IPS DF 4.7 (cell line): ENCODE data around the gene BTBD19.
"Not testable (repeated sequence)": the region's sequence is repeated elsewhere in the genome, so short reads cannot be mapped to it uniquely, and the experiment has no call there.

Experiments used
- DNase-seq: peaks from one replicate; pipeline ENCODE4 v3.0.0-alpha.2; 2013; ENCODE audit warnings: low spot score; ENCODE audit errors: extremely low read depth

The BTBD19 gene

DNA sequence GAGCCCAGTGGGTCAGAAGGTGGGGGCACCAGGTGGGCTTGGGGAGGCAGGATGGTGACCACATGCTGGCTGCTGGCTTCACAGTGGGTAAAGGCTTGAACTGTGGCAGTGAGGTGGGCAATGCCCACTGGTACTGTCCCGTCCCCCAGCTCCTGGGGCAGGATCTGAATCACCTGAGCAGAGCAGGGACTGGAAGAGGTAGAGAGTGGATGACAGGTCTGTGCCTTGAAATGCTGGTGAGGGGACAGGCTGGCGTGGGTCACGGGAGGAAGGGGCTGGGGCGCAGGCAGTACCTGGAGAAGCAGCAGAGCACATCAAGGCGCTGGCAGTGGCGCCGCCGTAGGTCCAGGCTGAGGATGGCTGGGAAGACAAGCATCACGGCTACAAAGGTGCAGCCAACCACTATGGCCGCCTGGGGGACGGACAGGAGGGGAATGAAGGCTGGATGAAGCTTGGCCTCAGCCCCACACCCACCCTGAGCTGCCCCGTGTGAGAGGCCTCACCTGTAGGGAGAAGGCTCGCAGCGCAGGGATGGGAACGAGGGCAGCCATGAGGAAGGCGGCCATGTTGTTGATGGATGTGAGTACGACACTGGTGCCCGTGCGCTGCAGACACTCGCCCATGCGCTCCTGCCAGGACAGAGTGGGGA is 19.8 kb downstream of the BTBD19 start:
- DNase-seq, result no peak

DNA sequence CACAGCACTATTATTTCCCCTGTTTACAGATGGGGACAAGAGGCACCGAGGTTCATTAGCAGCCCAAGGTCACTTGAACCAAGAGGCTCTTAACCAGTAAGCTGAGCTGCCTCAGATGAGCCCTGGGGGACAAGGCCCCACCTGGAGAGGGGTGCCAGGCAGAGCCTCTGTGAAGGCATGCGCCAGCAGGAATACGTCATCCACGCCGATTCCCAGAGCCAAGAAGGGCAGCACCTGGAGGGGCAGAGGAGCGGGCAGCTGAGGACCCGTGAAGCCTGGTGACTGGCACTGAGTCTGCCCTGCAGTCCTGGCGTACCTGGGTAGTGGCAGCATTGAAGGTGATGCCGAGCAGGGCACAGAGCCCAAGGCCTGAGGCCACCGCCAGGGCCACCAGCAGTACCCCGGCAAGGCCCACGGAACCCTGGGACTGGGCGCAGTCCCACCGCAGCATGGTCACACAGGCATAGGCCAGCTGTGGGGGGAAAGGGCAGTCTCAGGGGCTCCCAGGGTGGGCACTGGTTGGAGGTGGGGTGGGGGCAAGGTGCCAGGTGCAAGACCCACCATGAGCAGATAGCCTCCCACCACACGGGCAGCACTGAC is 20.6 kb downstream of the BTBD19 start:
- DNase-seq, result no peak

DNA sequence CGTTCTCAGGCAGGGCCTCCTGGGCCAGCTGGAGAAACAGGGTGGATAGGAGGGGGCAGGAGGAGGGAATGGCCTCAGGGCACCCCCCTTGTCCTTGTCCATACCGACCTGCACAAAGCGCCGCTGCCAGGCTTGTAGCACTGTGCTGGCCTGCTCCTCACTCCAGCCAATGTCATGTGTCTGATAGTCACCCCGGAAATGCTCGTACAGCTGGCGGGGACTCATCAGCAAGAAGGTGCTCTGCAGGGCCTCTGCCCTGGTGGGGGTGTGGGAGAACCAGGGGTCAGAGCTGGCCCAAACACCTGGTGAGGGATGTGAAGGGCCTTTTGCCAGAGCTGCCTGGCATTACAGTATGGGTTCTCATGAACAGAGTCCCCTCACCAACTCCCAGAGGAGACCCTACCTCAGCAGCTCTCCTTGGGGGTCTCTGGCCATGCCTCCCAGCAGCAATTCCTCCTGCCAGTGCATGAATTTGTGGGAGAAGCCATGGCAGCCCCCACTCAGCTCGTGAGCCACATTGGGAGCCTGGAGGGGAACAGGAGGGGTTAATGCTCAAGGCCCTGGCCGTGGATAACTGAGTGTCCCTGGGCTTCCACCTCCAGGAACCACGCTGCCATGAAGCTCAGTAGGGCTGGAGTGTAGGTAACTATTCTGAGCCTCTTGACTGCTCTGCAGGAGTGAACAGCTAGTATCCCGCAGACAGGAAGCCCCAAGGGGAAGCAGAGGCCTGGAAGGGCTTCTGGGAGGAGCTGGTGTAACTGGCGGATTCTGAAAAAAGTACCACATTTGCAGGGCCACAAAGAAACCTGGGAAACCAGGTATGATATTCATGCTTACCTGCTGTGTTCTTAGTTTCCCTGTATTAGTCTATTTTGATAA is 21.4 kb downstream of the BTBD19 start:
- no peak for DNase-seq

DNA sequence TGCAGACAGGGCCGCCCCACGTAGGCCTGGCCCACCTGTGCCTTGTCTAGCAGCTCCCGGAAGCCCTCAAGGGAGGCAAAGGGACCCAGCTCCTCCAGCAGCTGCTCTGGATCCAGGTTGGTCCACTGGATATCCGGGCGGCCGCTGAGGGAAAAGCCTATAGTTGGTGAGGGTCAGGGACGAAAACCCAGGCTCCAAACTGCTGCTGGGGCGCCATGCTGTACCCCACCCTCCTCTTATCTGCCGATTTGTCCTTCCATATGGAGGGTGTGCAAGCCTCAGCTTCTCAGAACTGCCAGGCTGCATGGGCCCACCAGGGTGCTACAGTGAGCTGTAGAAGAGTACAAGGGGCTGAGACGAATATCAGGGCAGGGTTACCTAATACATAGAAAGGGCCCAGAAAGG is 22.6 kb downstream of the BTBD19 start:
- no peak for DNase-seq

DNA sequence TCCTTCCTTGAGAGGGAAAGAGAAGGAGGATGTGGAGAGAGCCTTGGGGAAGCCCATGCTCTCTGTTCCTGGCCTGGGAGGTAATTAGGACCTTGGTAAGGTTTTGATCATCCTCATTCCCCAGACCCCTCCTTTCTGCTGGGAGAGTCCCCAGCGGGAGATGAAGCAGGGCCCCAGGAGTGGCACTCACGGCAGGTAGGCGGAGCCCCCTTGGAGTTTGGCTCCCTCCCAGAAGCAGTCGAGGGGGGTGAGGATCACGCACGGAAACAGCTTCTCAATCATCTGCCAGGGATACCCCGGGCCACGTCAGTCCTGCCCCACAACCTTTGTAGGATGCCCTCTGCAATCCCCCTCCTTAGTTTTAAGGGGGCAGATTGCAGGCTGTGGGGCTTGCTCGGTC is 23.2 kb downstream of the BTBD19 start:
- DNase-seq, result no peak

DNA sequence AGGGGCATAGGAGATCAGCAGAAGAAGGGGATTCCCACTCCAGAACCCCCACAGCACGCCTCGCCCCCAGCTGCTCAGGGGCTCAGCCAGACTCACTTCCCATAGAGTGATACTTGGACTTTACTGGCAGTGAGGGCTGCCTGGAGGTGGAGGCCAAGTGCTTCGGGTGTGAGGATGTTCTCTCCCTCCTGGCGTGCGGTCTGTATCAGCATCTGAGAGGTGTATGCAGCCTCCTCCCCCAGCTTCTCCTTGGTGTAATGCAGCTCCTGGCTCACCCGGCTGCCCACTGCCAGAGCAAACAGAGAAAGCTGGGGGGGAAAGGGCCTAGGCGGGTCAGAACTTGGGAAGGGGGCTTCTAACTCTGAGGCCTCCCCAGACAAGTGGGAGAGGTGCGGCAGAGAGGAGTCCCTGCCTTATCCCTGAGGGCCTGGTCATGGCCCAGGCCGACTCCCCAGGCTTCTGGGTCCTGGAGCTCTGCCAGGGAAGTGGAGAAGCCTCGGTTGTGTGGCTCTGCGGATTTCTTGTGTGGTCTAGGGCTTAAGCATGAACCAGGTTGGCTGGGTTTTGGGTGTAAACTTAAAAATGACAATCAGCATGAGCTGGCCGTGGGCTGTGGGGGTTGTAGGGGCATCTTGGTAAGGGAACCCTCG is 23.9 kb downstream of the BTBD19 start:
- DNase-seq, result no peak

DNA sequence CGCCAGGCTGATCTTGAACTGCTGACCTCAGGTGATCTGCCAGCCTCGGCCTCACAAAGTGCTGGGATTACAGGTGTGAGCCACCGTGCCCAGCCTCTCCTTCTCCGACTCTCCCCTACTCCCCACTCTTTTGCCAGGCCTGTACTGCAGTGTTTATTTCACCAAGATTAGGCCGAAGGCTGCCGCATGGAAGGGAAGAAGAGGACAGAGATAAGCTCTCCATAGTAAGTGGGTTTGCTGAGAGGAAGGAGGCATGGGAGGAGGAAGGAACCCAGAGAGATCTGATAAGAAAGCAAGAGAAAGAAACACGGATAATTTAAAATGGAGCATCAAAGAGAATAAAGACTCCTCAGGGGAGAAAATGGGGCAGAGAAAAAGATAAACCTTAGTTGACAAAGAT is 26.0 kb downstream of the BTBD19 start:
- no peak for DNase-seq

DNA sequence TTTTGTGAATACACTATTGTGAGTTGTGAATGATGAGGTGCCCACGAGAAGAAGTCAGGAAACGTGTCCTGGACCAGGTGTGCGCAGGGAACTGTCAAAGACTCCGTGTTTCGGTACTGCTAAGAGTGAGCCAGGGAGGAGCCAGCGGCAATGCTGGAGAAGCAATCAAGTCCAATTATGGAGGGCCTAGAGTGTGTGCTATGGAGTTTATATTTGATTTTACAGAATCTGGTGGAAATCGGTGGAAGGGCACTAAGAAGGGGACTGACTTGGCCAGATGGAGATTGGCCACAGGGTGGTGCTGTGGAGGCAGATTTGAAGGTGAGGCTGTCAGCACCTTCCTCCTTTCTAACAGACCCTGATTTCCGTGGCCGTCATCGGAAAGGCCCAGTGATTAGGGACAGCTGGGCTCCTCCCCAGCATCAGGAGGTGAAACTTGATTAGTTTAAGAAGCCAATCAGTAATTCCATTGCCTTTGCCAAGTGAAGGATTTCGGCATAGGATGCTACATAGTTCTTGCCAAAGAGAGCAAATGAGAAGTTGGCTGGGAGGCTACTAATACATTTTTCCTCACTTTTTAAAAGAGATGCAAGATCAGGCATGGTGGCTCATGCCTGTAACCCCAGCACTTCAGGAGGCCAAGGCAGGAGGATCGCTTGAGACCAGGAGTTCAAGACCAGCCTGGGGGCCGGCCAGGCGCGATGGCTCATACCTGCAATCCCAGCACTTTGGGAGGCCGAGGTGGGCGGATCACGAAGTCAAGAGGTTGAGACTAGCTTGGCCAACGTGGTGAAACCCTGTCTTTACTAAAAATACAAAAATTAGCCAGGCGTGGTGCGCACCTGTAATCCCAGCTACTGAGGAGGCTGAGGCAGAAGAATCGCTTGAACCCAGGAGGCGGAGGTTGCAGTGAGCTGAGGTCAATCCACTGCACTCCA is 27.7 kb downstream of the BTBD19 start:
- DNase-seq, result peak; percentile 72

DNA sequence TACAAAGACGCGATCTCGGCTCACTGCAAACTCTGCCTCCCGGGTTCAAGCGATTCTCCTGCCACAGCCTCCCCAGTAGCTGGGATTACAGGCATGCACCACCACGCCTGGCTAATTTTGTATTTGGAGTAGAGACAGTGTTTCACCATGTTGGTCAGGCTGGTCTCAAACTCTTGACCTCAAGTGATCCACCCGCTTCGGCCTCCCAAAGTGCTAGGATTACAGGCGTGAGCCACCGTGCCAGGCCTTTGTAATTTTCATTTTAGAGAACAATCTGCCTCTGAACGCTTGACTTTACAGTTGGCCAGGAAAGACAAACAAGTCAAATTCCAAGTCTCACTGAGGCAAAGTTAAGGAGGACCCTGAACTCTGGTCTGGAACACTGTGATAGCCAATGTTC is 30.0 kb downstream of the BTBD19 start:
- not testable (repeated sequence) for DNase-seq

DNA sequence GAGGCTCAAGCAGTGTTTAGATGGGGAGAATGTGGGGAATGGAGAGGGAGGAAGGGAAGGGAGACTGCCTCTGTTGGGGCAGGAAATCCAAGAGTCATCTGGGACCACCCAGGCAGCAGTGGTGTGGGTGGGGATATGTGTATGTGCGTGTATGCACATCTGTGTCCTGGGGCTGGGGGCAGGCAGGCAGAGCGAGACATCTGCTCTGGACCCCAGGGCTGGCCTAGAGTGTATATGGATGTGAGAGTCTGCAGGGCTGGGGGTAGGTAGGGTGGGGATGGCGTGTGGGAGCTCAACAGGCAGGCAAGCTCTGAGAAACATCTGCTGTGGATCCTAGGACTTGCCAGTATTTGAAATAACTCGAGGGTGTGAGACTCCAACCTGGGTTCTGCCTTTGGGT is 31.3 kb downstream of the BTBD19 start:
- DNase-seq, result no peak

DNA sequence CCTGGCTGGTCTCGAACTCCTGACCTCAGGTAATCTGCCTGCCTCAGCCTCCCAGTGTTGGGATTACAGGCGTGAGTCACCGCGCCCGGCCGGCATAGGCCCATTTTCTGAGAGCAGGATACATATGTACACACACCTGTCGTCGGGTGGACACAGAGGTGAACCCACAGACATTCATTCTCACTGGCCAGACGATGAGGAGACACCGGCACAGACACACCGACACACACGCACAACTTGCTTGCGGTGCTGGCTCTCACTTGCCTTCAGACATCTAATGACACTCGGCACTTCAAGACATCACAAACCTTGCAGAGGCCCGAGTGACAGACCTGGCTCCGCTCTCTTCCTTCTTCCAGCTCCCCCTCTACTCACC is 34.2 kb downstream of the BTBD19 start:
- DNase-seq, result no peak

DNA sequence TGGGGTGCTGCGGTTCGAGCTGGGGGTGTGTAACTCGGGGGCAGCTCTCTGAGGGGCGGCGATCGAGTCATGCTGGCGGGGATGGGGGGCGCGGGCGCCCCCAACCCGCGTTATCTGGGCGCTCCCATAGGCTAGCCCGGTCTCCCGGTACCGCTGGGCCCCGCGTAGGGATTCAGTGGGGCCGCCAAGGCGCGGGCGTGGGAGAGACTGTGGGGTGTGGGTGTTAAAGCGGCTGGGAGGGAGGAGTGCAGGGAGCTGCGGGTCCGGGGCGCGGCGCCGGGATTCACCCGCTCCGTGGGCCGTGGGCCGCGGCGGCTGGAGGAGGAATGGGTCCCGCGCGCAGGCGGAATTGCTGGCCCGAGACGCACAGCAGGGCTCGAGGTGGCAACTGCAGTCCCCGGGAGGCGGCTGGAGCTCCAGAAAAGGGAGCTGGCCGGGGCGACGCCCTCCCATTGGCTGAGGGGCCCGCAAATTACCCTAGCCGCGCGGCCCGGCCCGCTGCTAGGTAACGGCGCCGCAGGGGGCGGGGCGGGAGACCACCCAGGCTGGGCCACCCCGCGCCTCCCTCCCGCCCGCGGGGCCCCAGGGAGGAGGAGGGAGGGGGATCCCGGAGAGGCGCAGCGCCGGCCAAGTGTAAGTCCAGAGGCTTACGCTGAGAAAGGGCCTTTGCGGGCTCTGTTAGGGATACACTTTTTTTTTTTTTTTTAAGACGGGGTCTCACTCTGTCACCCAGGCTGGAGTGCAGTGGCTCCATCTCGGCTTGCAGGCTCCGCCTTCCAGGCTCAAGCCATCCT is 34.7 kb downstream of the BTBD19 start, which contains the start of gene PTCH2:
Gene PTCH2 (minus strand): TSS at position 392 of the 794 bp plus-strand sequence. CDS start 321 bp downstream, at position 71.
- DNase-seq, result no peak

DNA sequence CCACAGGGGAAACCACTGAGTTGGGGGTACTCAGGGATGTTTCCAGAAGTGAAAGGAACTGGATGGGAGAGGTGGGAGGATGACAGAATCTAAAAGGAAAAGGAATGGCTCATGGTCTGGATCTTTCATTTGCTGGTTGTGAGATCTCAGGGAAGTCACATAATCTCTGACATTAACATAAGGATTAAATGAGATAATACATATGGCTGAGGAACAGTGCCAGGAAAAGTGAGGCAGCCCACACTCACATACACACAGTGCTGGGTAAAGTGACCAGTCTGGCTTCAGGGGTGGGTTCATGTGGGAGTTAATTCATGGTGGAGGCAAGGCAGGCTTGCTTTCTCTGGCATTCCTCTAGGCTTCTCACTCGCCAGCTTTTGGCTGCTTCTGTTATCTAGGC is 38.7 kb downstream of the BTBD19 start:
- DNase-seq, result no peak

DNA sequence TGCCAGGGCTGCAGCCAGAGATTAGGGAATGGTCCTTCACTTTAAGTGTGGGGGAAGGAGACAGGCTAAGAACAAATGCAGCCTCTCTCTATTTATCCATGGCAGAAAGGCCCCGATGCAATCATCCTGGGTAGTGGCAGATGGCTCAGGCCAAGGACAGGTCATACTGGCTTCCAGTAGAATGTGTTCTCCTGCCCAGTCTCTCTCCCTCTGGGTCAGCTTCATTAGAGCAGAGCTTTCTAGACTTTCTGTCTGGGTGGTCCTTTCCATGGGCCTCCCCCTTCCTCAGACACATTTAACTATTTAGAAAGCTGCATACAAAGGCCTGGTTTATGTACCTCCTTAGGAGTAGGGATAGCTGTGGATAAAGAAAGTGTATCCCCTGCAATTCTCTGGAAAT is 39.5 kb downstream of the BTBD19 start:
- no peak for DNase-seq

DNA sequence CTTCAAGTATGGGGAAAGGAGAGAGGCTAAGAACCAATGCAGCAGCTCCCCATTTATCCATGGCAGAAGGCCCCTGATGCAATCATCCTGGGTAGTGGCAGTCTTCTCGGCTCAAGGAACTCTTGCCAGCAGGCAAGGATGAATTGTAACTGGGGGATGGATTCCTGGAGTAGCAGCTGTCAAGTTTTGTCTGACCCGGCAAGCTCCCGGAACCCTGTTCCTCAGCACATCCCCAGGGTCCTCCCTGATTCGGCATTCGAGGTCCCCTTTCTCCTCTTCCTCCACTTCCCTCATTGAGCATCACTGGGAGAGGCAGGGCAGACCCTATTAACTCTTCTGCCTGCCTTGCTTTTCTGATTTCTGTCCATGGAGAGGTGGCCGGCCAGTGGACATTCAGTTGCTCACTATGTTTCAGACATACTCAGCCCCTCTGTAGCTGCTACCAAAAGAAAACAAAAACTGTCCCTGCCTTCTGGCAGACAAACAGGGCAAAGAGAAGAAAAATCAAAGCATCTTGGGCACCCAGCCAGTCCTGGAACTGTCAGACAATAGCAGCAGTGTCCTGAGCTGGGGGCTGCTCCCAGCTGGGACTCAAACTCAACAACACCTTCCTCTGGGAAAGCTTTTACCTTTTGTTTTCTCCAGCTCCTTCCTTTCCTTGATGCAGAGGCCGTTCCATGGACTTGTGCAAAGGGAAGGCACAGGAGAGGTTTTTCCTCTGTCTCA is 40.3 kb downstream of the BTBD19 start:
- no peak for DNase-seq

DNA sequence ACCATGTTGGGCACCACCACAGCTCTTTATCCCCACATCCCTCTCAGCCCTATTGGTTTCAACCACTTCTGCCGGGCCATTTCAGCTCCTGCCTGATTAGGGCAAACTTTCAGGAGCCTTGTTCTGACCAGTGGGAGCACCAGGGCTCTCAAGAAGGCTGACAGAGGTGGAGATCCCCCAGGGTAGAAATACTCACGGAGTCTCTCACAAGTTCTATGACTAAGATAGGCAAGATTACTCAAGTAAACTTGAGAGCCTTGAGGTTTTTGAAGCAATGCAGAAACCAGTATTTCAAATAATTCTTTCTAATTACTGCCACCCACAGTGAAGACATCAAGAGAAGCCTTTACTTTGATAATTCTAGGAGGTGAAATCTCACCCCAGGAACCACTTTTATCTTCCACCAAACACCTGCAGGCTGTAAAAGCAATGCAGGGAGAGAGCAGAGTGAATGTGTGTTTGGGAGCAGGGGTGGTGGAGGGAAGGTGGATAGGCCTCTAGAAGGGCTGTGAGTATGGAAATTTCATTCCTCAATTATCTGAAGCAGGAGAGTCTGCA is 41.3 kb downstream of the BTBD19 start:
- DNase-seq, result no peak

DNA sequence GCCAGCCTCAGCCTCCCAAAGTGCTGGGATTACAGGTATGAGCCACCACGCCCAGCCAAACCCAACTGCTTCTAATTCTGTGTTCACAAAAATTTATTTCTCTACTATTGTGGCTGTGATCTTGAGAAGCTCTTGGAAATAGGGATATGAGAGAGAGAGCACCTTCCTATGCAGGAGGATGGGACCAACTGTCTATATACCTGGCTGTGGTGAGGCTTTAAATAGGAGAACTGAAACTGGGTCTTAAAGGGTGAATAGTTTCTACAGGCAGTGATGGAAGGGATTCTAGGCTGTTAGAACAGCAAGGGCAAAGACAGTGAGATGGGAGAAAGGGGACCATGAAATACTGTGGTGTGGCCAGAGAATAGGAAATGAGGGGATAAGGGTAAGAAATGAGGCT is 43.0 kb downstream of the BTBD19 start:
- no peak for DNase-seq

DNA sequence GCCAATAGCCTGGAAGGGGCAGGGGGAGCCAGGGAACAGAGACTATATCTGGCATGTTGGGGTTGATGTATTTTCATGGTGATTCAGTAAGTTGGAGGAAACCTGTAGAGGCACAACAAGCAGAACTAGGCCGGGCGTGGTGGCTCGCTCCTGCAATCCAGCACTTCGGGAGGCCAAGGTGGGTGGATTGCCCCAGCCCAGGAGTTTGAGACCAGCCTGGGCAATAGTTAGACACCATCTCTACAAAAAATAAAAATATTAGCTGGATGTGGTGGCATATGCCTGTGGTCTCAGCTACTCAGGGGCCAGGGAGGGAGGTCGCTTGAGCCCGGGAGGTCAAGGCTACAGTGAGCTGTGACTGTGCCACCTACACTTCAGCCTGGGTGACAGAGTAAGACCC is 44.9 kb downstream of the BTBD19 start:
- DNase-seq, result no peak

DNA sequence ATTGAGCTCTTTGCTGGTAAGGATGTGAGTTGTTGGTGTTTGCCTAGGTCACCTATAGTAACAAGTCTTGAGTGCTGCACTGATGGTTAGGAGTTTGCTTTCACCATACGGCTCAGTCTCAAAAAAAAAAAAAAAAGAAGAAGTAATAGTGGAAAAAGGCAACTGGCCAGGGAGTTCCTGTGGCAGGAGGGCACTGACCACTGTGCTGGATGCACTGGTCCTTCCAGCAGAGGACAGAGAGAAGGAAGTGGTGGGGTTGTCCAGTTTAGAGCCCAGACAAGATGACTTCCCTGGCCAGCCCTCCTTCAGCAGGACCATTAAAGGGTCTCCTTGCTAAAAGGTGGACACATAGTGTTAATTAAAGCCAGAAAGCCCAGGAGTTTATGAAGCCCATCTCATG is 46.6 kb downstream of the BTBD19 start:
- no peak for DNase-seq
